Measurements from ENCODE around the gene CNGA2.

Gene CNGA2

GRCh38 chrX:151746502-151746901 lies 12.0 kb downstream of the CNGA2 start:
- in situ Hi-C loops (cut with HindIII; ENCODE audit: low sequenced_read_pairs), result no loop called here

- in situ Hi-C loops (cut with HindIII; ENCODE audit: low sequenced_read_pairs), result loop anchor here (25.0 kb wide), 1 partner anchor 887 kb away; the partner anchor contains the start of gene GABRQ
These were observed 16.0 kb downstream of the CNGA2 start for GRCh38 chrX:151750511-151750910.

GRCh38 chrX:151752847-151753246 lies 18.3 kb downstream of the CNGA2 start:
- in situ Hi-C loops (cut with HindIII; ENCODE audit: low sequenced_read_pairs), result loop anchor here (25.0 kb wide), 1 partner anchor 884 kb away; the partner anchor contains the start of gene GABRQ

GRCh38 chrX:151753313-151754046 lies 18.9 kb downstream of the CNGA2 start:
- in situ Hi-C loops (cut with HindIII; ENCODE audit: low sequenced_read_pairs), result loop anchor here (25.0 kb wide), 1 partner anchor 884 kb away; the partner anchor contains the start of gene GABRQ

DNA sequence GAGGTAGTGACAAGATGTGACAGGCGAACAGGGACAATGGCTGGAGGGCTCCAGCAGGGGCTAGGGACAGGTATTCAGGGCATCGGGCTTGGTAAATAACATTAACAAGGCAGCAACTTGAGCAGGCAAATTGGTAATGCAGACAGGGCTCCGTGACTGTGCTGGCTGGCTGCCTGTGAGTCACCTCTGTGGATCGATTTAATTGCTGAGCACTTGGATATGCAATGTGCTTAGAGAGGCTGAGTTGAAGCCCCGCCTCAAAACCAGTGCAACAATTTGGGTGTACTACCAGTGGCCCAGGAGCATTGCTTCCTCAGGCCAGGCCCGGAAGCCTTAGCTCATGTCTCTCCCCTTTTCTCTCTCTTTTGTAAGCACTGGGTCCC lies 19.5 kb downstream of the CNGA2 start:
- in situ Hi-C loops (cut with HindIII; ENCODE audit: low sequenced_read_pairs), result loop anchor here (25.0 kb wide), 1 partner anchor 883 kb away; the partner anchor contains the start of gene GABRQ

- in situ Hi-C loops (cut with HindIII; ENCODE audit: low sequenced_read_pairs), result loop anchor here (25.0 kb wide), 1 partner anchor 883 kb away; the partner anchor contains the start of gene GABRQ
These were observed 20.2 kb downstream of the CNGA2 start for GRCh38 chrX:151754641-151755215.

DNA sequence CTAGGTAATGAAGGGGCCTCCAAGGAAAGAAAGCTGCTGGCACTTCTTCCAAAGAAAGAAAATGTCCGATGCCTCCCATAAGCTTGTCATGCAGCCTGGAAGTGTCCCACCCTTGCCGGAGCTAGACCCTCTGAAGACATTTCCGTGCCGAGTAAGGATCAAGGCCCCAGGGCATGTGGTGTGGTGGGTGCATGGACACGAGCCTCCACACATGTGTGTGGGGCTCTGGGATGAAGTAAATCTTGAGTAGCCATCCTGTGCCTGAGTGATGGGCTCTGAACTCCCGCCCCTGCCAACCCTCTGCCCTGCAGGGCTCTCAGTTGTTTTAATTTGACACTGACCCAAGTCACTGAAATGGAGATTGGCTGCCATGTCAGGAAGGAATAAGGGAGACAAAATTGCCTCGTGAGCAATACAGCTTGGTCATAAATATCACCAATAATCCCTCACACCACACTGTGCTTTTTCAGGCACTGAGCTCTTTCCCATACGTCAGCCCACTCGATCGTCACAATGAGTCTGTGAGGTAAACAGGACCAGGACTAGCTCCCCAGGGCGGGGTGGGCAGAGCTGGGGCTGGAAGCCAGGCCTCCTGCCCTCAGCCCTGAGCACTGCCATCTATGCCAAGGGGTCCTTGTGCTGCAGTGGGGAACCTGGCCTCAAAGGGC lies 24.6 kb downstream of the CNGA2 start:
- in situ Hi-C loops (cut with HindIII; ENCODE audit: low sequenced_read_pairs), result loop anchor here (25.0 kb wide), 1 partner anchor 878 kb away; the partner anchor contains the start of gene GABRQ

DNA sequence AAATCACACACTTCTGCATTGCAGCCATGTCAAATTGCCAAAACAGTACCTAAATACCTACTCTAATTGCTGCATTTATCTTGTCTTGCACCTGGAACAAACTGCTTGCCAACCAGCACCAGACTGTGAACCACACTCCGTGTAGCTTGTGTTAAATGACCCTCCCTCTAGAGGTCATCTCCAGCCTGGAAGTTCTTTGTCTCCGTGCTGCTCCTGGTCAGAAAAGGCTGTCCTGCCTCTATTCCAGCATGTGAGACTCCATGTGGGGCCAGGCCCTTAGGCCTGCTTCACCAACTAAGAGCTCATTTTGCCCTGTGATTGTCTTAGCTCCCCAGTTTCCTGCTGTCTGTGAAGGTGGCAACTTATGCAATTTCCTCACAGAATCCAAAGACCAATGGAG lies 28.3 kb downstream of the CNGA2 start:
- in situ Hi-C loops (cut with HindIII; ENCODE audit: low sequenced_read_pairs), result loop anchor here (25.0 kb wide), 1 partner anchor 874 kb away; the partner anchor contains the start of gene GABRQ

DNA sequence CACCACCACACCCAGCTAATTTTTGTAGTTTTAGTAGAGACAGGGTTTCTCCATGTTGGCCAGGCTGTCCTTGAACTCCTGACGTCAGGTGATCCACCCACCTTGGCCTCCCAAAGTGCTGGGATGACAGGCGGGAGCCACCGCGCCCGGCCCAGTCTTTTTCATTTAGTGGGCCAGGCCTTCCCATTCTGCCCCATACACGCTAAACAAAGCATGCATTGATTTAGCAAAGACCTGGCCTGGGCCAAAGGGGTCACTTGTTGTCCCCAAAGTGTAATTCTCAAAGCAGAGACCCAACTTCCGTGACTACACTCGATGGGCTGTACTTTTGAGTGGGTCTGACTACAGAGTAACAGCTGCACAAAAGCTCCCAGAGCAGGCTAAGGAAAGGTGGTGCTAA lies 29.2 kb downstream of the CNGA2 start:
- in situ Hi-C loops (cut with HindIII; ENCODE audit: low sequenced_read_pairs), result loop anchor here (25.0 kb wide), 1 partner anchor 874 kb away; the partner anchor contains the start of gene GABRQ

DNA sequence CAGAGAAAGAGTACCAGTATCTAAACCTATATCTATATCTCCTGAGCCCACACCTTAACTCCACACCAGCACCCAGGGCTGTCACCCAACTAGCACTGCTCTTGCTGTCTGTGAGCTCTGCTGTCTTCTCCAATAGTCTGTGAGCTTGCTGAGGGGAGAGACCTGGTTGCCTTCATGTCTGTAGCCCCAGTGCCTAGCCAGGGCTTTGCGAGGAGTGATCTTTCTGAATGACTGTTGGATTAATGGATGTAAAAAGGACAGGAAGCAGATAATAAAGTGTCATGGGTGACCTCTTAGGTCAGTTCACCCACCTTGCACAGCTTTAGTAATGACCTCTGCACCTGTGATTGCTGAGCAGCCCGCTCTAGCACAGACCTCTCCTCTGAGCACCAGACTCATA lies 30.5 kb downstream of the CNGA2 start:
- in situ Hi-C loops (cut with HindIII; ENCODE audit: low sequenced_read_pairs), result loop anchor here (25.0 kb wide), 1 partner anchor 872 kb away; the partner anchor contains the start of gene GABRQ

DNA sequence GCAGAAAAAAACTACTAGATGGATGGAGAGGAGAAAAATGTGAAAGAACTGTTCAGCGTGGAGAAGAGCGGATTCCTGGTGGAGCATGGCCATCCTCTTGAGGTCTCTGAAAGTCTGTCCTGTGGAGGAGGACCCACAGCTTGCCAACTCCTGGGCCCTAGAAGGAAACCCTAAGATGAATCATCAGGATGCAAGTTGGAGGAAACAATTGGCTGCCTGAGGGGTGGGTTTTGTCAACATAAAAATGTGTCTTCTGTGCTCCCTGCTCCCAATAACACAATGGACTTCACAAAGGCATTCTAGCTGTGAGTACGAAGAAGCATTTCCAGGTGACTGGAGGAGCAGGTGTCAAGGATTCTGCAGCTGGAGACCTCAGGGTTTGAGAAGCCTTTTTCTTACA lies 37.2 kb downstream of the CNGA2 start:
- in situ Hi-C loops (cut with HindIII; ENCODE audit: low sequenced_read_pairs), result loop anchor here (25.0 kb wide), 1 partner anchor 866 kb away; the partner anchor contains the start of gene GABRQ

- in situ Hi-C loops (cut with HindIII; ENCODE audit: low sequenced_read_pairs), result loop anchor here (25.0 kb wide), 1 partner anchor 864 kb away; the partner anchor contains the start of gene GABRQ
These were observed 38.9 kb downstream of the CNGA2 start for GRCh38 chrX:151773434-151773833.

DNA sequence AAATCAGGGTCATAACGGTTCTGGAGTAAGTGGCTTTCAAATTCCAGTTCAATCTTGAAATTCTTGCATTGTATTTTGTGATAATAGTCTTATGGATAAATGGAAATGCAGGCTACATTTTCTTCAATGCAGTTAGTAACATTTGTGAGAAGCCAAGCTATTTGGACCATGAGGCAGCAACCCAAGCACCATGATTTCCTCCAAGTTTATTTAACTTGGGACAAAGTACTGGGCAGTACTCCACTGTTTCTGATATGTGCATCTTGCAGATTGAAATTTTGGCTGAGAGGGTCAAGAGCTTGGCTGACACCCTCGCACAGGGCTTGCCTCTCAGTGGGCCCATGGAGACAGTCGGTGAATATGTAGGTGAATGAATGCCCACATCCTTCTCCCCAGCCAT lies 39.9 kb downstream of the CNGA2 start:
- in situ Hi-C loops (cut with HindIII; ENCODE audit: low sequenced_read_pairs), result loop anchor here (25.0 kb wide), 1 partner anchor 863 kb away; the partner anchor contains the start of gene GABRQ

GRCh38 chrX:151776181-151776731 lies 41.7 kb downstream of the CNGA2 start:
- in situ Hi-C loops (cut with HindIII; ENCODE audit: low sequenced_read_pairs), result no loop called here

DNA sequence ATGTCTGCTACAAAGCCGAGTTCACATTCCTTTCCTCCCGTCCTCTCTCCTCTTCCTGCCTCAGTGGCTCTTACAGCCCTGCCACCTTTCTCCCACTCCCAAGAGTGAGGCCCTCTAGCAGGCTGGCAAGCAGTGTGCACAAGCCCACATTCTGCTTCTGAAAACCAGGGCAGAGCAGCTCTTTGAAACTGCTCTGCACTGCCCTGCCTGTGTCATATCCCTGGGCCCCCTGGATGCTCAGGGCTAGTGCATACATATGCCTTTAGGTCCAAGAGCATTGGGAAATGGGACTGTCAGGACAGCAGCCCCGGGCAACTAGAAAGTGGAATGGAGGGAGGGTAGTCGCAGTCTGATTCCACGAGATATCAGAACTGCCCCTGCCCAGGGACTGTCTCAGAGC lies 42.4 kb downstream of the CNGA2 start:
- in situ Hi-C loops (cut with HindIII; ENCODE audit: low sequenced_read_pairs), result no loop called here

- in situ Hi-C loops (cut with HindIII; ENCODE audit: low sequenced_read_pairs), result no loop called here
These were observed 44.7 kb downstream of the CNGA2 start for GRCh38 chrX:151779258-151779657.

DNA sequence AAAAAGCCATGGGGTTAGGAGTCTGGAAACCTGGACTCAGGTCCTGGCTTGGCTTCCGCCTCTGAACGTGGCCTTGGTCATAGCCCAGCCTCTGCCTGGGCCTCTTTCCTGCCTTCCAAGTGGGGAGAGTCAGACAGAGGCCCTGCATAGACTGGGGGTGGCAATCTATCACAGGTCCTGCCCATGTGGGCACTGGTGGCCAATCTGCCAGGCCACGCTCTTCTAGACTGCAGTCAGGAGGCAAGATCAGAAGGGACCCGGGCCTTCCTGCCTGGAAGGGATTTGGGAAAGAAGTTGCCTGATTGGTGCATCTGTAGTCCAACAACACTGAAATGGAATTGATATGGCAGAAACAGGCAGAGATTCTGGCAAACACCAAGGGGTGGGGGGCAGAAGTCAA lies 46.1 kb downstream of the CNGA2 start:
- in situ Hi-C loops (cut with HindIII; ENCODE audit: low sequenced_read_pairs), result no loop called here

DNA sequence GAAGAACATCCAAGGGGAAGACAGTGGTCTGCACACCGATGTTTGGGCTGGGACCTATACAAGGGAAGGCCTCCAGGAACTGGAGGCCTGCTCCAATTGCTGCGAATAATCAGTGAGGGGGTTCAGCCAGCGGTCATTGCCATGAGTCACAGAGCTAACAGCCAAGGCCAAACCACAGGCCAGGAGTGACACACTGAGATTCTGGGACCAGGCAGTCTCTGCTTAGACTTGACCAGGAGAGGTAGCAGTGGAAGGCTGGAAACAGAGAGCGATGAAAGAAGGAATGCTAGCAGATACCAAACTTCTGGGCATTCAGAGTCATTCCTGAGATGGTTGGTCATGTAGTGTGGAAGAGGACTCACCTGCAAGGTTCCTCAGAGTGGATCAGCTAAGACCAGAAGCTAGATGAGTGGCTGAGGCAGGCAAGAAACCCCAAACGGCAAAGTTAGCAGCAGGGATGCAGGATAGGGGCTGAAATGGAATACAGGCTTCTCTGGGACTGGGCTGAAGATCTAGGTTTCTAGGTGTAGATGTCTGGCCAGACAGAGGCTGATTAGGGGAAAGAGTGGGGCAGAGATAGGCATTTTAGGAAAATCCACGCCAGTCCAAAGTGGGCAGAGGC lies 54.7 kb downstream of the CNGA2 start:
- in situ Hi-C loops (cut with HindIII; ENCODE audit: low sequenced_read_pairs), result no loop called here

DNA sequence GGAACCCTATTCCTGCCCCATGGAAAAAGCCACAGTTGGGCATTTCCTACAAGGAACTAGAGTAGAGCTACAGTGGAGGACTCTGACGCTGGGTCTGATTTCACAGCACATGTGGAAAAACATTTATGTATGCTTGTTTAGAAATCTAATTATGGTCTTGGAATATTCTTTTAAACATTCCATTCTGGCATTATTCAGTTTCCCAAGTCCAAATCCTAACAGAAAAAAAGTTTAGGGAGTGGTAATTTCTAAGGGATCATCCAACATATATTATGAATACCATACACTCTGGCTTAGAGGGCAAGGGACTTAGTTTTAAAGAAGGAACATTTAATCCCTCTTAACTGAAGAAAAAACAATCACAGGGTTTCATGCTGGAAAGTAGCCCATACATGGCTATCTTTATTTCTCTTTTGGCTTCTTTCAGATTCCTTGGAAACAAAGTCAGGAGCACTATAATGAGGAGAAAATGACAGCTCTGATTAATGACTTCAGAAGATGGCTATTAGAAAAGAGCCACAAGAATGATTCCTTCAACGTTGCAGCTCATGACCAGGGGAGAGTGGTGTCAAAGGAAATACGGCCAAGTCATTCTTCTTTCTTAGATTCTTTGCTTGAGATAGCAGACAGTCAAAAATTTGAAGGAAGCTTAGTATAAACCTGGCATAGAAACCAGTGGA lies 56.1 kb downstream of the CNGA2 start:
- in situ Hi-C loops (cut with HindIII; ENCODE audit: low sequenced_read_pairs), result loop anchor here (10.0 kb wide), 1 partner anchor 54 kb away; no protein-coding TSS in a partner anchor

DNA sequence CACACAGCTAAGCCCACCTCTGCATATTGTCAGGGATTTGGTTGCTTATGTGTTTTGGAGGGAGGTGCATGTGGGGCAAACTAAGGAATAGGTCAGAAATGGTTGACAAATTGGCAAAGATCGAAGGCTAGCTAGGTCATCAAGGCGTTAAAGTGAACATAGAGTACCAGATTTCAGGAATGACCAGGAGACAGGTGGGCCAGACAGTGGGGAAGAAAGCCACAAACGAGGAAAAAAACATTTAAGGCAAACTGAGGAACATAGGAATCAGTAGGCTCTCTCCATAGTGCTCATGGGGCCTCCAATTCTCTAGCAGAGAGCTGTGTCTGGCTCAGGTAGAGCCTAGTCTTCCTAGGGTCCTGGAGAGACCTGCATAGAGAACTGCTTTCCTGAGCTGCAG lies 57.4 kb downstream of the CNGA2 start:
- in situ Hi-C loops (cut with HindIII; ENCODE audit: low sequenced_read_pairs), result loop anchor here (10.0 kb wide), 1 partner anchor 53 kb away; no protein-coding TSS in a partner anchor

Measured in endothelial cell of hepatic sinusoid (primary cell).